Panc1 (cell line): ENCODE results near the gene FBXO36. TPM values are rescaled to one million over a fixed set of nuclear protein-coding genes. Genes with fewer than 3 reads are reported as not detected.

Source experiments
- ATAC-seq: fragments of 200-7000 bp; cut with Tn5 transposase; 2 replicates; pipeline ENCODE4 v1.9.1; 2020; ENCODE audit warnings: mild to moderate bottlenecking, moderate library complexity
- BruUV-seq: library from RNA; stranded (reverse); fragments of 400-500 nt; replicated peaks from 2 replicates; lab custom pipeline; 2021; lab: Mats Ljungman, UMichigan
- CTCF ChIA-PET: fragments of 300-600 bp; sonication (Branson Sonifier 250); formaldehyde crosslinking; loops from one replicate; lab custom pipeline; 2022; ENCODE audit warnings: antibody characterized with exemption; lab: Charles Lee
- POLR2A ChIA-PET: fragments of 300-600 bp; sonication (Branson Sonifier 250); formaldehyde crosslinking; loops from one replicate; lab custom pipeline; 2022; ENCODE audit warnings: antibody characterized with exemption; lab: Charles Lee
- DNase-seq: peaks from one replicate; pipeline ENCODE4 v3.0.0-alpha.2; 2010; ENCODE audit warnings: low read depth, low spot score
- H3K27ac ChIP-seq: 2 replicates; pipeline ENCODE4 v1.5.1; 2011; ENCODE audit warnings: mild to moderate bottlenecking, low read length, inconsistent platforms
- H3K27me3 ChIP-seq: fragments of 200-500 bp; sonication (Bioruptor generic); 2 replicates; pipeline ENCODE4 v1.6.0; 2014; ENCODE audit warnings: low read length, inconsistent platforms; ENCODE audit not compliant: control insufficient read depth, insufficient read depth
- H3K36me3 ChIP-seq: fragments of 200-500 bp; sonication (Bioruptor generic); 2 replicates; pipeline ENCODE4 v1.5.1; 2014; ENCODE audit warnings: inconsistent platforms, mild to moderate bottlenecking, low read length, moderate library complexity; ENCODE audit not compliant: control insufficient read depth, insufficient read depth
- H3K4me1 ChIP-seq: 2 replicates; pipeline ENCODE4 v1.5.1; 2011; ENCODE audit warnings: inconsistent platforms, mild to moderate bottlenecking, low read length, moderate library complexity; ENCODE audit not compliant: control insufficient read depth, insufficient read depth
- H3K4me3 ChIP-seq, 2 experiments: 2 replicates each; pipeline ENCODE4 v1.5.1; 2011 to 2012; ENCODE audit warnings: low read depth in 2 of 2, low read length in 2 of 2, mild to moderate bottlenecking in 2 of 2, inconsistent platforms in 1 of 2, moderate library complexity in 1 of 2
- H3K9me3 ChIP-seq: fragments of 200-500 bp; sonication (Bioruptor generic); 2 replicates; pipeline ENCODE4 v1.5.1; 2014; ENCODE audit warnings: low read depth, mild to moderate bottlenecking, inconsistent platforms, low read length, moderate library complexity; ENCODE audit not compliant: control insufficient read depth, insufficient read depth
- CTCF ChIP-seq: fragments of 450-650 bp; IDR thresholded peaks from 2 replicates; pipeline ENCODE4 v1.5.1; 2017; ENCODE audit warnings: mild to moderate bottlenecking
- POLR2AphosphoS5 ChIP-seq: IDR thresholded peaks from 2 replicates; pipeline ENCODE4 v1.6.1; 2012; ENCODE audit warnings: mild to moderate bottlenecking, low read depth, low read length, moderate library complexity
- REST ChIP-seq, 2 experiments: IDR thresholded peaks; 2 replicates each; pipeline ENCODE4 v1.6.1; 2011 to 2012; ENCODE audit warnings: low read depth in 2 of 2, control low read depth in 1 of 2, low read length in 1 of 2, mild to moderate bottlenecking in 1 of 2, moderate library complexity in 1 of 2; ENCODE audit not compliant: insufficient read depth in 1 of 2
- SIN3A ChIP-seq: IDR thresholded peaks from 2 replicates; pipeline ENCODE4 v1.6.1; 2012; ENCODE audit warnings: low read depth, mild to moderate bottlenecking, low read length, moderate library complexity, borderline replicate concordance; ENCODE audit not compliant: insufficient read depth
- TCF7L2 ChIP-seq: IDR thresholded peaks from 2 replicates; pipeline ENCODE4 v1.6.1; 2011; ENCODE audit warnings: mild to moderate bottlenecking, low read depth, low read length, inconsistent platforms
- in situ Hi-C: cut with HindIII; loops from 2 replicates; pipeline ENCODE4 v1.10.0; 2016; ENCODE audit warnings: low sequenced_read_pairs, low pct_unique_long_range_greater_than_20kb
- intact Hi-C: fragments of 100-400 bp; cut with micrococcal nuclease; formaldehyde crosslinking; loops from one replicate; pipeline ENCODE4 v1.10.0; 2022; ENCODE audit not compliant: unreplicated experiment
- total RNA-seq: library from RNA; stranded (reverse); gene quantifications from one replicate; pipeline ENCODE4 v1.2.1, GENCODE V29; 2021; ENCODE audit not compliant: unreplicated experiment

Gene FBXO36
- total RNA-seq, 1 experiment from 2014 or later, result 3.9 TPM

- Histone ChIP-seq H3K27ac (no peak overlapping the region), H3K4me3 (no peak overlapping the region), H3K27me3 (no peaks in the 10 kb centered on the region), H3K4me1 (no peaks in the 10 kb centered on the region), H3K9me3 (no peaks in the 10 kb centered on the region), H3K36me3 (no peaks in the 10 kb centered on the region)
- BruUV-seq, result no TSS peak
- ATAC-seq (no peak), DNase-seq (no peak)
- intact Hi-C loops, result no loop called here
- ChIA-PET CTCF (no interaction called here), POLR2A (no interaction called here)
- TF ChIP-seq SIN3A, result no peak
- TF ChIP-seq REST (IDR thresholded peaks at IDR 0.05; ENCODE audit: insufficient read depth in 1 of 2, low read depth in 2 of 2, low read length in 1 of 2), result no peak
- no peak for TF ChIP-seq TCF7L2
- no peak for TF ChIP-seq POLR2AphosphoS5
- TF ChIP-seq CTCF, result no peak
- in situ Hi-C loops, result no loop called here
Observed at GRCh38 chr2:230010501-230010900, 88.2 kb downstream of the FBXO36 start.

GRCh38 chr2:230011617-230012016 is 89.3 kb downstream of the FBXO36 start:
- no peaks in the 10 kb centered on the region for H3K36me3 ChIP-seq
- BruUV-seq, result no TSS peak
- POLR2A ChIA-PET, result no interaction called here
- CTCF ChIA-PET, result no interaction called here
- H3K27ac ChIP-seq, result no peak overlapping the region
- ATAC-seq (no peak), DNase-seq (no peak)
- no peaks in the 10 kb centered on the region for H3K4me1 ChIP-seq
- intact Hi-C loops (no loop called here), in situ Hi-C loops (no loop called here)
- TF ChIP-seq POLR2AphosphoS5 (no peak), REST (IDR thresholded peaks at IDR 0.05; ENCODE audit: insufficient read depth in 1 of 2, low read depth in 2 of 2, low read length in 1 of 2) (no peak), SIN3A (no peak), CTCF (no peak), TCF7L2 (no peak)
- no peak overlapping the region for H3K4me3 ChIP-seq
- H3K9me3 ChIP-seq, result no peaks in the 10 kb centered on the region
- no peaks in the 10 kb centered on the region for H3K27me3 ChIP-seq
